NCI-H82 treated with DMSO at 0.1 percent for 48 hours (cell line): ENCODE data around the gene CRYBB3.
"Not testable (repeated sequence)": the region's sequence is repeated elsewhere in the genome, so short reads cannot be mapped to it uniquely, and the experiment has no call there.

Experiments used
- DNase-seq: peaks from one replicate; lab custom pipeline; 2025; ENCODE audit not compliant: unreplicated experiment; lab: John Stamatoyannopoulos, UW

The CRYBB3 gene

DNA sequence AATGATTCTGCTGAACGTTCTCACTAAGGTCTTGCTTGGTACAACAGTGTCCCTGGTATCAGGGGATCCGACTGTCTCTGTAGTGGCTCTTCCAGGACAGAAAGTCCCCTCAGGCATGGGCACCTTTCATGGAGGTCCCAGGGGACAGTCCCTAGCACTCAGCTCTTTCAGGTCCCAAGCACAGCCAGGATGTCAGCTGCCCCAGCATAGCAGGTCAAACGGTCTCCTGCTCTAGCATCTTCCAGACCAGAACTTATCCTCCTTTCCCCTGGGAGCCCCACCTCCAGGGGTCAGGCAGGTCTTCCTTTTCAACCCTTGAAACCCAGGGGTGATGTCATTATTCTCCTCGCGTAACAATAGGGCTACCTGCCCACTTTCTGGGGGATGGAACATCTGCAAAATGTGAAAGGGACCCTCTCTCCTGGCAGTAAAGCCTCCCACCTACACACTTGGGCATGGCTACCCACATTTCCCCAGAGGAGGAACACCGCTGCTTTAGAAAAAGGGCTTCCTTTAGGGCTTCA lies 24.7 kb upstream of the CRYBB3 start:
- DNase-seq, result no peak

DNA sequence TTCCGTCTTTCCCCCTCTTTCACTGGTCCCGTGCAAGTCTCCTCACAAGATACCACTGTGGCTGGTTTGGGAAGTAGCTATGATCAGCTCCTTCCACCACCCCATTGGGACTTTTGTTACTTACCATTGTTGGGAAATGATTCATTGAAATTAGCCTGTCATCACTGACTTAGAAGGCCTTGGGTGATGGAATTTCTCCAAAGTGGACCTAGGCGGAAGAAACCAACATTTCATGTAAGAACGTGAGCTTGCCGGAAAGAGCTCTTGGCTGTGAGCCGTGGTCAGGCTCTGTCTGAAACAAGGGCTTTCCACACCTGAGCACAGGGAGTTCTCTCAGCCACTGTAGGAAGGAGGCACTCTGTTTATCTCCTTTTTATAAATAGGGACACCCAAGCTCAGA lies 23.5 kb upstream of the CRYBB3 start:
- DNase-seq, result no peak

- no peak for DNase-seq
Measured at GRCh38 chr22:25176799-25177198, 22.9 kb upstream of the CRYBB3 start.

GRCh38 chr22:25177226-25177625 lies 22.4 kb upstream of the CRYBB3 start:
- DNase-seq, result no peak

DNA sequence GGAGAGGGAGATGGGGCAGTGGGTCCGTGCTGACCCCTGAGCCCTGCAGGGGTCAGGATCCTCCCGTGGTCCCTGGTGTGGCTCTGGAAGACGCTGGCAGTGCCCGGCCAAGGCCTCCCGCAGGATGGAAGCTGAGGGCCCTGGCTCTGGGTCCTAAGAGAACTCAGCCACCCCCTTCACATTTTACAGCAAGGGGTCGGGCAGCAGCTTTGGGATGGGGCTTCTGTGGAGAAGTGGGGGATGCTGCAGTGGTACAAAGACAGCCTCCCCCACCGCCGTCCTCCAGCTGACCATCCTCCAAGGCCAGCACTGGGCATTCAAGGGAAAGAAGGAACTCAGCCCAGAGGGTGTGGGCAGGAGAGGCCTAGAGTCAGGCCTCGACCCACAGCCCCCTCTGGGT lies 21.8 kb upstream of the CRYBB3 start:
- no peak for DNase-seq

GRCh38 chr22:25178348-25178747 lies 21.3 kb upstream of the CRYBB3 start:
- not testable (repeated sequence) for DNase-seq

DNA sequence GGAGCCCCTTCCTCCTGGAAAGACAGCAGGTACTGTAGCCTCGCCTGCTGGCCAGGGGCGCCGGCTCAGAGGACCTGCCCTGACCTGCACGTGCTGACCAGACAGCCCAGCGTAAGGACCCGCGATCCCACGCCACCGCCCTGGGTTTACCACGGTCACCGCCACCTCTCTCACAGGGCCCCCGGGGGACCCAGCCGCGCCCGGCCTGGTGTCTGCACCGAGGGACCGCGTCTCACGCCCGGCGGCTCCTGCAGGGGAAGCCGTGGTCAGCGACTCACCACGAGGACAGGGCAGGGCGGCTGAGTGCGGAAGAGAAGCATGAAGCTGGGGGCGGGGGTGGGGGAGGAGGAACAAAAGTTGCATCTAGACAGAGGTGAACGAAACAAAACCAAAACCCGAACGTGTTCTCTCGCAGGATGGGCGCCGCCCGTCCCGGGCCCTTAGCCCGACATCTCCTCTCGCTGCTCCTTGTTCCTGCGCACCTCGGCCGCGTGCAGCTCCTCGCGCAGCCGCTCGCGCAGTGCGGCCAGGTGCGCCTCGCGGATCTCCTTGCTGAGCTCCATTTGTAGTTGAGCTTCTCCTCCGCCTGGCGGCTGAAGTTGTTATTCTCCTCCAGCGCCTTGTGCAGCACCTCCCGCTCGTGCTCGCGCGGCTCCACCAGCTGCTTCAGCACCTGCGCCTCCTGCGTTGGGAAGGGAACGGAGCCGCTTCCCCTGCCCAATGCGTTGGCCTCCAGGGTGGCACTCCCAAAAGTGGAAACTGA lies 20.6 kb upstream of the CRYBB3 start:
- DNase-seq, result not testable (repeated sequence)

DNA sequence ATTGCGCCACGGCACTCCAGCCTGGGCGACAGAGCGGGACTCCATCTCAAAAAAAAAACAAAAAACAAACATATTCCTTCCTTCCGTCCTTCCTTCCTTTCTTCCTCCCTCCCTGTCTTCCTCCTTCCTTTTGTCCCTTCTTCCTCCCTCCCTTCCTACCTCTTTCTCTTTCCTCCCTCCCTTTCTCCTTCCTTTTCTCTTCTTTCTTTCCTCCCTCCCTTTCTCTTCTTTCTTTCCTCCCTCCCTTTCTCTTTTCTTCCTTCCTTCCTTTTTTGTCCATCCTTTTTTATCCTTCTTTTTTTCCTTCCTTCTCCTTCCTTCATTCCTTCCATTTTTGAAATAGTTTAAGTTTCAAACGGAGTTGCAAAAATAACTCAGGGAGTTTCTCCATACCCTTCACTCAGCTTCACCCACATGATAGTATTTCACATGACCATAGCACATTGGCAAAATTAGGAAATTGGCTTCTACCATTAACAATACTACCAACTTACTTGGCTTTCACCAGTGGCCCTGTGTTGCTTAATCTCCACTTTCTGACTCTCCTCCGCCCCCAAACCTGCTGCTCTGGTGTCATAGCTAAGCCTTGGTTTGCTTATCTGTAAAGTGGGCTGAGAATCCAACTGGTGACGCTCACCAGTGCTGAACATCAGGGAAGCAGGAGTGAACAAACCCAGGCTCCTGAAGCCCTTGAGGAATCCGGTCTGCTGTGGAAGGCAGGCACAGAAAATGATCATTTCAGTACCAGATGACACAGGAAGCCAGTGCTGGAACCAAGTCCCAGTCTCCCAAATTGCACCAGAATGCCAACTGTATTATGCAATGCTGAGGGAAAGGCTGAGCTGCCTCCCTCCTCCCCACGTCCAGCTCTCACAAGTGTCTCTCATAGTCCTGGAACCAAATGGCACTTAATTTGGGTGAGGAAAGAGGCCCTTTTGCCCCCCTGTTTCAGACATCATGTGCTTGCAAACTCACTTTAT lies 17.2 kb upstream of the CRYBB3 start:
- DNase-seq, result no peak

DNA sequence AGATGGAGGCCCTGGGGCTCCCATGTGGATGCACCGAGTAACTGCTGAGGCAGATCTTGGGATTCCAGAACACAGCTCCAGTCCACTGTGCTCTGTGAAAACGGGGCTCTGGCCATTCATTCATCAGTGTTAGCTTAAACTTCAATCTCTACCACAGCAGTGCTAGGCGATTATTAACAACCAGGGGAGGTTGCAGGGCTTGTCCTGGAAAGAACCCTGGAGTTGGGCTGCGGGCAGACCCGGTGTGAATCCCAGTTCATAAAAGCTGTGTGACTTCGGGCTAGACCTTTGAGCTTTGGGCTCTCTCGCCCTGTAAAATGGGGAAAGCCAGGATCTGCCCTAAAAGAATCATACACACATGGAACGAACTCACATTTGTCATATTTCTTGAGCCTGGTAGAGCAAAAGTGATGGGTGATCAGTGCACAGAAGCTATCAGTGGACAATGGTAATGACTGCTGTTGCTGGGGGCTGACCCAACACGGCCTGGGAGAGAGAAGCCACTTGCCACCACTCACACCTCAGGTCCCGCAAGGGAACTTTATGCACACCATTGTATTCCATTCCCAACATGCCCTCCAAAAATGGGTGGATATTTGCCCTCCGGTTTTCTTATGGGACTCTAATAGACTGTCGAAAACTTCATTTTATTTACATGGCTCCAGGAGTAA lies 15.6 kb upstream of the CRYBB3 start:
- no peak for DNase-seq

DNA sequence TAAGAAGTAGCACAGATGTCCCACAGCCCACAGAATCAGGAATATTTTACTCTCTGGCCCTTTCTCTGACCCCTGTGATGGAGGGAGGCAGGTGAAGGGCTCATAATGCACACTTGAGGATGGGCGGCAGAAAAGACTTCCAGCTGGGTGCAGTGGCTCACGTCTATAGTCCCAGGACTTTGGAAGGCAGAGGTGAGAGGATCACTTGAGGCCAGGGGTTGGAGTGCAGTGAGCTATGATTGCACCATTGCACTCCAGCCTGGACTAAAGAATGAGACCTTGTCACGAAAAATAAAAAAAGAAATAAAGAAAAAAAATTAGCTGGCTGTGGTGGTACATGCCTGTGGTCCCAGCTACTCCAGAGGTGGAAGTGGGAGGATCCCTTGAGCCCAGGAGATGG lies 13.5 kb upstream of the CRYBB3 start:
- no peak for DNase-seq

GRCh38 chr22:25187469-25187868 lies 12.2 kb upstream of the CRYBB3 start:
- no peak for DNase-seq

DNA sequence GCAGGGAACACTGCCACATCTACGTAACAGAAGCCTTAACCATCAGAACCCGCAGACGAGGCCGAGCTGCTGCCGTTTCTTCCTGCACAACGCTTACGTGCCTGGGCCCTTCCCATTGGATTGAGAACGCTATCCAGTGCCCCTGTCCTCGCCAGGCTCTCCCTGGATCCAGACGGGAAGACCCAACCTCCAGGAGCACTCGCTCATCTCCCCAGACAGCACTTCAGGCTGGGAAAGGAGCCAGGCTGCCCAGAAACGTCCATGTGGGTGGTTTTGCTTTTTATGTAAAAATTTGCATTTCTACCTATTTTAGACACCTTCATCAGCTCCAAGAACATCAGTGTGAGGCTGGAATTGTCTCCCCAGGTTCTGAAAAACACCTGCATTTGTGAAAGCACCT lies 7.3 kb upstream of the CRYBB3 start:
- no peak for DNase-seq

DNA sequence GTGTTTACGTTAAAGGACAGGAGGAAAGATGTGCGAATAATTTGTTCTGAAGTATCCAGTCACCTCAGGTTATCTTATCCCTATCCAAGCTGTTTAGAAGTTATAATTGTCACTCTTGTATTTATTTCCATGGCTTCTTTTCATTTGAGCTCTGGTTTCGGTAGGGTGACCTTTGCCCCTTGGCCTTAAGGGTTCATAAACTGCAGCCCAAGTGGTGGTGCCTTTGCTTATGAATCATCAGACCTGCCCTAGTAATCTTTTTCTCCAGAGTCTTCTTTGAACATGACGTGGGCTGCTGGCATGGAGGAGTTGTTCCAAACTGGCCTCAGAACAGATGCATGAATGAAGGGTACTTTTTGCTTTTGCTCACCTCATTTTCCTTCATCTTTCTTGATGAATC lies 6.5 kb upstream of the CRYBB3 start:
- DNase-seq, result no peak

DNA sequence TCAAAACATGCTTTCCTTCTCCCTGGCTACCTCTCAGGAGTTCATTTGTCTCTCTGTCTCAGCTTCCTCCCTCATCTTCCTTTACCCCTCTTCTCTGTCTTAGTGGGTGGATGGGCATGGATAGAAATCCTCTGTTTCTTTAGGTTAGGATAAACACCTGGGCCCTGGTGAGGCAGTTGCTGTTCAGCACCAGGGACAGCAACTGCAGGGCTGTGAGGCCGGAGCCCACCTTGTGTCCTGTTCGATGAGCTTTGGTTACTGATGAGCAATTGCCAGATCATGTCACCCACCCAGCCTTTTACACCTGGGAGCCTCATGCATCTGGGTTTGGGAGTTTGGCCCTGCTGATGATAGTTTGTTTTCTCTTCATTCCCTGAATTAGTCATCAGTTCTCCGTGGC lies 6.1 kb upstream of the CRYBB3 start:
- no peak for DNase-seq

DNA sequence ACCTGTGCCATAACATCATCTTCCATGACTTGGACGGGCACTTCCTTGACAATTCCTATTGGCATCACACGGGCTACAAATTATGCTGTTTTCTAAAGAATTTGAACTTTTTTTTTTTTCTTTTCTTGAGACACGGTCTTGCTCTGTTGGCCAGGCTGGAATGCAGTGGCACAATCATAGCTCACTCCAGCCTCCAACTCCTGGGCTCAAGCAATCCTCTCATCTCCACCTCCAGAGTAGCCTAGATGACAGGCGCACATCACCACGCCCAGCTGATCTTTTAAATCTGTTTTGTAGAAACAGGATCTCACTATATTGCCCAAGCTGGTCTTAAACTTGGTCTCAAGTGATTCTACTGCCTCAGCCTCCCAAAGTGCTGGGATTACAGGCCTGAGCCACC lies 3.3 kb upstream of the CRYBB3 start:
- no peak for DNase-seq

GRCh38 chr22:25197340-25197739 lies 2.3 kb upstream of the CRYBB3 start:
- no peak for DNase-seq

GRCh38 chr22:25200967-25201366 lies 1.3 kb downstream of the CRYBB3 start:
- DNase-seq, result no peak

GRCh38 chr22:25201557-25202273 lies 2.1 kb downstream of the CRYBB3 start:
- DNase-seq, result no peak

- peak; percentile 0 for DNase-seq
Measured at GRCh38 chr22:25202290-25202921, 2.7 kb downstream of the CRYBB3 start.

DNA sequence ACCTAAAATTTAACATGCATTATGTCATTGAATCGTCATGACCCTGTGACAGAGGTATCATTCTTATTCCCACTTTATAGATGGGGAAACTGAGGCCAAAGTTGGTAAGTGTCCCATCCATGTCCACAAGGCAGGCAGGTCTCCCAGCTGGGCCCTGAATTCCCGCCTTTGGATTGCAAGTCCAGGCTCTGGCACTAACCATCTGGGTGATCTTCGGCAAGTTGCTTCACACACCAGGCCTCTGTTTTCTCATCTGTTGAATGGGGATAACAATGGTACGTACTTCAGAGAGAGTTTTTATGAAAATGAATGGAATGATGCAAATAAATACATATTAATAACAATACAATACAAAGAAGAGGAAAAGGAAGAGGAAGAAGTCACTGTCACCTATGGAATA lies 3.4 kb downstream of the CRYBB3 start:
- no peak for DNase-seq
